Vagina (tissue), 2 donors: Measurements from ENCODE around the gene PCDHGC5. TPM values are rescaled to one million over a fixed set of nuclear protein-coding genes. Genes with fewer than 3 reads are reported as not detected.
A peak's percentile ranks its signal among the peaks of the same experiment; 100 is the strongest.

ENCODE experiments used
- DNase-seq, 2 donors: peaks; one replicate each; pipeline ENCODE4 v3.0.0-alpha.2; 2017; ENCODE audit errors: extremely low spot score in 2 of 2
- H3K27ac ChIP-seq: fragments of 200-600 bp; sonication (generic); one replicate; pipeline ENCODE4 v1.5.1; 2019
- H3K27me3 ChIP-seq: fragments of 200-600 bp; sonication (generic); one replicate; pipeline ENCODE4 v1.5.1; 2019
- H3K36me3 ChIP-seq, 2 donors: fragments of 200-600 bp; sonication (generic); one replicate each; pipeline ENCODE4 v1.5.1; 2017 to 2019
- H3K4me1 ChIP-seq: fragments of 200-600 bp; sonication (generic); one replicate; pipeline ENCODE4 v1.5.1; 2019
- H3K4me3 ChIP-seq, 2 donors: fragments of 200-600 bp; sonication (generic); 1 replicate in 1 of 2; 2 replicates in 1 of 2; pipeline ENCODE4 v1.5.1; 2016 to 2019
- H3K9me3 ChIP-seq: fragments of 200-600 bp; sonication (generic); one replicate; pipeline ENCODE4 v1.5.1; 2019
- CTCF ChIP-seq, 3 experiments: fragments of 450-650 bp in 2 of 3; fragments of 200-600 bp in 1 of 3; sonication (generic) in 1 of 3; IDR thresholded peaks; one replicate each; pipeline ENCODE4 v1.5.1; 2017 to 2019; ENCODE audit warnings: antibody characterized with exemption in 3 of 3, mild to moderate bottlenecking in 2 of 3, moderate library complexity in 2 of 3
- POLR2A ChIP-seq, 2 donors: fragments of 450-650 bp; IDR thresholded peaks; one replicate each; pipeline ENCODE4 v1.6.1; 2017; ENCODE audit warnings: antibody characterized with exemption in 2 of 2, mild to moderate bottlenecking in 2 of 2, moderate library complexity in 2 of 2
- POLR2AphosphoS5 ChIP-seq, 2 donors: sonication (generic); formaldehyde crosslinking; IDR thresholded peaks; one replicate each; pipeline ENCODE4 v1.9.0; 2017; ENCODE audit warnings: antibody characterized with exemption in 2 of 2, mild to moderate bottlenecking in 2 of 2, low read depth in 1 of 2; ENCODE audit not compliant: insufficient read depth in 1 of 2
- intact Hi-C: fragments of 100-400 bp; cut with DNase I; formaldehyde crosslinking; loops from one replicate; pipeline ENCODE4 v1.15.1; 2023
- total RNA-seq: library from RNA; depleted of rRNA; stranded (reverse); fragments of >200 nt; gene quantifications from one replicate; pipeline ENCODE4 v1.2.3, GENCODE V29; 2016

The PCDHGC5 gene
- total RNA-seq, 1 donor from 2014 or later = 3.4 TPM

GRCh38 chr5:141527426-141527825, 38.5 kb downstream of the PCDHGC5 start:
- Histone ChIP-seq H3K4me1 (peaks cover 51% of the 10 kb centered on the region), H3K9me3 (no peaks in the 10 kb centered on the region), H3K27ac (peak overlapping the region; percentile 78), H3K36me3 (peaks cover 0 to 33% of the 10 kb centered on the region in 2 donors), H3K4me3 (no peak overlapping the region), H3K27me3 (no peaks in the 10 kb centered on the region)
- TF ChIP-seq CTCF (IDR thresholded peaks at IDR 0.05) (no peak), POLR2AphosphoS5 (IDR thresholded peaks at IDR 0.05; ENCODE audit: insufficient read depth in 1 of 2, low read depth in 1 of 2) (no peak), POLR2A (IDR thresholded peaks at IDR 0.05) (no peak)
- no peak for DNase-seq
- intact Hi-C loops = loop anchor here (2.0 to 10.0 kb wide), 3 partner anchors 35 to 113 kb away; partner anchors contain the start of genes PCDHGA10 and PCDHGB7

GRCh38 chr5:141528291-141528984, 39.6 kb downstream of the PCDHGC5 start:
- intact Hi-C loops = loop anchor here (5.0 to 10.0 kb wide), 2 partner anchors 34 to 114 kb away; partner anchors contain the start of genes PCDHGA10 and PCDHGB7
- H3K4me3 ChIP-seq = no peak overlapping the region
- peak in 1 of 2 donors; percentile 37 for TF ChIP-seq POLR2AphosphoS5 (IDR thresholded peaks at IDR 0.05; ENCODE audit: insufficient read depth in 1 of 2, low read depth in 1 of 2)
- TF ChIP-seq CTCF (IDR thresholded peaks at IDR 0.05) = no peak
- no peaks in the 10 kb centered on the region for H3K27me3 ChIP-seq
- H3K4me1 ChIP-seq = peaks cover 44% of the 10 kb centered on the region
- peak in 1 of 2 donors; percentile 55 for DNase-seq
- no peaks in the 10 kb centered on the region for H3K9me3 ChIP-seq
- H3K27ac ChIP-seq = peak overlapping the region; percentile 78
- H3K36me3 ChIP-seq = peaks cover 0 to 34% of the 10 kb centered on the region in 2 donors

GRCh38 chr5:141529002-141529401, 40.1 kb downstream of the PCDHGC5 start:
- TF ChIP-seq CTCF (IDR thresholded peaks at IDR 0.05) (no peak), POLR2A (IDR thresholded peaks at IDR 0.05) (no peak), POLR2AphosphoS5 (IDR thresholded peaks at IDR 0.05; ENCODE audit: insufficient read depth in 1 of 2, low read depth in 1 of 2) (no peak)
- no peaks in the 10 kb centered on the region for H3K9me3 ChIP-seq
- no peaks in the 10 kb centered on the region for H3K27me3 ChIP-seq
- DNase-seq = no peak
- peaks cover 39% of the 10 kb centered on the region for H3K4me1 ChIP-seq
- peak overlapping the region; percentile 78 for H3K27ac ChIP-seq
- peaks cover 0 to 40% of the 10 kb centered on the region in 2 donors for H3K36me3 ChIP-seq
- H3K4me3 ChIP-seq = no peak overlapping the region
- intact Hi-C loops = loop anchor here (5.0 to 10.0 kb wide), 2 partner anchors 33 to 114 kb away; partner anchors contain the start of genes PCDHGA10 and PCDHGB7

- no peak for TF ChIP-seq POLR2AphosphoS5 (IDR thresholded peaks at IDR 0.05; ENCODE audit: insufficient read depth in 1 of 2, low read depth in 1 of 2)
- no peak for TF ChIP-seq POLR2A (IDR thresholded peaks at IDR 0.05)
- no peak for TF ChIP-seq CTCF (IDR thresholded peaks at IDR 0.05)
- peaks cover 31% of the 10 kb centered on the region for H3K4me1 ChIP-seq
- intact Hi-C loops = loop anchor here (5.0 to 10.0 kb wide), 2 partner anchors 32 to 115 kb away; partner anchors contain the start of genes PCDHGA10 and PCDHGB7
- H3K27ac ChIP-seq = peak overlapping the region; percentile 78
- H3K27me3 ChIP-seq = no peaks in the 10 kb centered on the region
- no peak for DNase-seq
- no peak overlapping the region for H3K4me3 ChIP-seq
- H3K9me3 ChIP-seq = no peaks in the 10 kb centered on the region
- H3K36me3 ChIP-seq = peaks cover 0 to 43% of the 10 kb centered on the region in 2 donors
These were observed 41.0 kb downstream of the PCDHGC5 start for GRCh38 chr5:141529873-141530272.

- H3K36me3 ChIP-seq = peaks cover 0 to 25% of the 10 kb centered on the region in 2 donors
- intact Hi-C loops = no loop called here
- DNase-seq = no peak
- no peaks in the 10 kb centered on the region for H3K9me3 ChIP-seq
- no peak overlapping the region for H3K27ac ChIP-seq
- peaks cover 17% of the 10 kb centered on the region for H3K4me1 ChIP-seq
- no peak overlapping the region for H3K4me3 ChIP-seq
- TF ChIP-seq POLR2AphosphoS5 (IDR thresholded peaks at IDR 0.05; ENCODE audit: insufficient read depth in 1 of 2, low read depth in 1 of 2) = no peak
- no peak for TF ChIP-seq POLR2A (IDR thresholded peaks at IDR 0.05)
- TF ChIP-seq CTCF (IDR thresholded peaks at IDR 0.05) = no peak
- H3K27me3 ChIP-seq = no peaks in the 10 kb centered on the region
These were observed 43.8 kb downstream of the PCDHGC5 start for GRCh38 chr5:141532726-141533125.
